ENCODE measurements around the gene NPC2. TPM values are rescaled to one million over a fixed set of nuclear protein-coding genes. Genes with fewer than 3 reads are reported as not detected.
A peak's percentile ranks its signal among the peaks of the same experiment; 100 is the strongest.

Gene NPC2
- total RNA-seq, 1 experiment from 2014 or later, result 137 TPM

GRCh38 chr14:74429991-74430390, 63.1 kb downstream of the NPC2 start:
- H3K4me1 ChIP-seq (ENCODE audit: insufficient read depth, low read length), result peaks cover 16% of the 10 kb centered on the region; the same call in 1 of the 2 replicates
- H2AFZ ChIP-seq (ENCODE audit: low read length), result no peak overlapping the region
- H4K5ac ChIP-seq (ENCODE audit: insufficient read length, low read depth, low read length), result no peak overlapping the region
- H4K91ac ChIP-seq (ENCODE audit: insufficient read length, low read depth, low read length), result no peak overlapping the region
- H4K8ac ChIP-seq (replicated peaks; ENCODE audit: insufficient read length, low read depth, low read length), result no peak overlapping the region
- no peaks in the 10 kb centered on the region; the same call in 1 of the 2 replicates for H3K27me3 ChIP-seq (ENCODE audit: insufficient read depth, low read length)
- Mint-ChIP-seq H3K4me3 (peak overlapping the region in 1 of 2 experiments; percentile 64; a peak in 2 of 5 replicates), H3K27me3 (ENCODE audit: low read depth) (peaks cover 17% of the 10 kb centered on the region), H3K27ac (peak overlapping the region; percentile 63 to 92 (median 88); a peak in 3 of 7 replicates), H3K9me3 (no peaks in the 10 kb centered on the region), H3K36me3 (ENCODE audit: insufficient read depth in 1 of 3, low read depth in 3 of 3) (no peaks in the 10 kb centered on the region), H3K4me1 (peaks cover 67 to 82% of the 10 kb centered on the region in 2 experiments)
- peaks cover 4% of the 10 kb centered on the region for H3K23me2 ChIP-seq (ENCODE audit: insufficient read length, low read depth, low read length, poor library complexity, severe bottlenecking)
- peak overlapping the region; percentile 50 for H3K27ac ChIP-seq (ENCODE audit: insufficient read length, low read depth, low read length)
- H4K20me1 ChIP-seq (ENCODE audit: control insufficient read depth, insufficient read depth, insufficient read length), result no peaks in the 10 kb centered on the region
- H3K18ac ChIP-seq (ENCODE audit: insufficient read length, low read depth, low read length), result no peak overlapping the region
- no CpG with 5 or more reads among the region's 7 CpGs for WGBS (ENCODE audit: extremely low coverage, insufficient read length, low lambda C conversion rate)
- H3K79me2 ChIP-seq (ENCODE audit: insufficient read depth, low read length), result no peaks in the 10 kb centered on the region
- H2BK20ac ChIP-seq (ENCODE audit: low read depth, low read length, poor library complexity, severe bottlenecking), result no peak overlapping the region
- H3K79me1 ChIP-seq (ENCODE audit: insufficient read depth, low read depth, low read length, poor library complexity, severe bottlenecking), result no peaks in the 10 kb centered on the region
- H3K14ac ChIP-seq (ENCODE audit: insufficient read depth, low read length), result no peak overlapping the region
- H3T11ph ChIP-seq (ENCODE audit: low read length), result no peak overlapping the region
- DNase-seq, result no peak
- no peak overlapping the region for H2BK15ac ChIP-seq (ENCODE audit: low read depth, low read length)
- no peak overlapping the region for H3K9ac ChIP-seq (ENCODE audit: extremely low read depth, insufficient read length, low read length)
- no peak overlapping the region for H3K56ac ChIP-seq (ENCODE audit: insufficient read length, low read depth, low read length)
- H2BK12ac ChIP-seq (ENCODE audit: insufficient read length, low read depth, low read length), result no peak overlapping the region
- no peak overlapping the region for H2BK120ac ChIP-seq (ENCODE audit: low read depth, low read length, poor library complexity, severe bottlenecking)
- no peak overlapping the region for H2BK5ac ChIP-seq (ENCODE audit: insufficient read length, low read length)
- H3K9me3 ChIP-seq (ENCODE audit: control insufficient read depth, low read depth, low read length), result no peaks in the 10 kb centered on the region
- H3K23ac ChIP-seq (ENCODE audit: insufficient read length, low read depth, low read length), result no peak overlapping the region
- H3K4me2 ChIP-seq (ENCODE audit: insufficient read depth, insufficient read length, low read length), result no peak overlapping the region
- H3K4ac ChIP-seq (ENCODE audit: low read depth, low read length), result no peak overlapping the region
- H2AK5ac ChIP-seq (ENCODE audit: insufficient read length, low read length), result no peak overlapping the region
- TF ChIP-seq CTCF (conservative IDR thresholded peaks at IDR 0.05), result no peak

Other genes starting within 250 kb of the NPC2 start
- 79.1 and 80.9 TPM in 2 replicates for gene ABCD4, start 190.4 kb downstream of the NPC2 start, total RNA-seq (2021)
- gene VRTN, start 144.8 kb downstream of the NPC2 start, total RNA-seq (2021), result 104 and 105 TPM in 2 replicates
- 0.22 and 0.33 TPM in 2 replicates for gene SYNDIG1L, start 67.1 kb downstream of the NPC2 start, total RNA-seq (2021)
- 36.3 and 37.5 TPM in 2 replicates for gene ISCA2, start 460 bp upstream of the NPC2 start, total RNA-seq (2021)
- gene LTBP2, start 118.9 kb upstream of the NPC2 start, total RNA-seq (2021), result 0.75 and 0.77 TPM in 2 replicates
- 32.2 and 34.2 TPM in 2 replicates for gene AREL1, start 219.8 kb upstream of the NPC2 start, total RNA-seq (2021)
- 85.6 and 87.7 TPM in 2 replicates for gene FCF1, start 219.8 kb upstream of the NPC2 start, total RNA-seq (2021)